A549 (cell line): Measurements from ENCODE around the gene JAKMIP2. TPM values are rescaled to one million over a fixed set of nuclear protein-coding genes. Genes with fewer than 3 reads are reported as not detected.

Source experiments
- ATAC-seq, 2 experiments: fragments of 200-7000 bp in 1 of 2; fragments of >200 bp in 1 of 2; cut with Nextera tagmentation in 1 of 2; cut with Tn5 transposase in 1 of 2; 3 replicates each; pipeline versions ENCODE4 v1.8.0 to v1.9.1; 2018 to 2020; ENCODE audit warnings: mild to moderate bottlenecking in 1 of 2, moderate library complexity in 1 of 2
- CTCF ChIA-PET: fragments of 300-600 bp; sonication (Branson Sonifier 250); formaldehyde crosslinking; extraction: SDS; loops from one replicate; lab custom pipeline; 2021; ENCODE audit warnings: antibody characterized with exemption, inconsistent platforms; lab: Yijun Ruan, JAX
- POLR2A ChIA-PET: fragments of 350-600 bp; formaldehyde crosslinking; extraction: SDS; loops from one replicate; lab custom pipeline; 2021; ENCODE audit warnings: antibody characterized with exemption, inconsistent platforms; lab: Yijun Ruan, JAX
- DNase-seq, 2 experiments: peaks; one replicate each; pipeline versions ENCODE4 v3.0.0 to v3.0.0-alpha.2; 2011 to 2016; ENCODE audit warnings: low read depth in 1 of 2, low spot score in 1 of 2
- FAIRE-seq: peaks from 2 replicates; lab custom pipeline; 2011; peaks lifted over from hg19 to GRCh38; lab: Jason Lieb, UNC
- H3K27ac ChIP-seq, 2 experiments: fragments of >200 bp; sonication (Bioruptor Twin); formaldehyde crosslinking; 3 replicates each; pipeline ENCODE4 v1.5.1; 2016 to 2017
- H3K4me1 ChIP-seq: fragments of >200 bp; sonication (Bioruptor Twin); formaldehyde crosslinking; 3 replicates; pipeline ENCODE4 v1.6.1; 2016
- H3K4me2 ChIP-seq: fragments of >200 bp; sonication (Bioruptor Twin); formaldehyde crosslinking; 3 replicates; pipeline ENCODE4 v1.6.1; 2016
- H3K4me3 ChIP-seq: fragments of >200 bp; sonication (Bioruptor Twin); formaldehyde crosslinking; 3 replicates; pipeline ENCODE4 v1.5.1; 2016
- H3K9me3 ChIP-seq: fragments of >200 bp; sonication (Bioruptor Twin); formaldehyde crosslinking; 3 replicates; pipeline ENCODE4 v1.6.1; 2016
- CBX2 ChIP-seq: fragments of 200-600 bp; sonication (generic); IDR thresholded peaks from 2 replicates; pipeline ENCODE4 v1.6.1; 2016; ENCODE audit warnings: low read depth, mild to moderate bottlenecking, borderline replicate concordance
- CEBPB ChIP-seq, 2 experiments: fragments of >200 bp in 1 of 2; sonication (Bioruptor Twin) in 1 of 2; formaldehyde crosslinking in 1 of 2; IDR thresholded peaks; 2 replicates each; pipeline ENCODE4 v1.6.1; 2012 to 2016
- CHD4 ChIP-seq: fragments of 200-600 bp; sonication (generic); IDR thresholded peaks from 2 replicates; pipeline ENCODE4 v1.6.1; 2016; ENCODE audit warnings: antibody characterized with exemption, mild to moderate bottlenecking, borderline replicate concordance
- EHF ChIP-seq: fragments of 250-450 bp; sonication (Bioruptor Pico); IDR thresholded peaks from 2 replicates; pipeline ENCODE4 v1.5.0; 2020; ENCODE audit warnings: mild to moderate bottlenecking
- FOSB ChIP-seq: fragments of 250-450 bp; sonication (Bioruptor Pico); IDR thresholded peaks from 2 replicates; pipeline ENCODE4 v1.5.0; 2020; ENCODE audit warnings: mild to moderate bottlenecking, moderate library complexity
- JUNB ChIP-seq: fragments of >200 bp; sonication (Bioruptor Twin); formaldehyde crosslinking; IDR thresholded peaks from 2 replicates; pipeline ENCODE4 v1.6.1; 2016
- MAFK ChIP-seq: fragments of 450-650 bp; IDR thresholded peaks from 2 replicates; pipeline ENCODE4 v1.6.1; 2014; ENCODE audit not compliant: partially characterized antibody
- MAZ ChIP-seq: fragments of 150-350 bp; IDR thresholded peaks from 2 replicates; pipeline ENCODE4 v1.6.1; 2014; ENCODE audit warnings: antibody characterized with exemption, low read depth, low read length, borderline replicate concordance
- MYC ChIP-seq: IDR thresholded peaks from 2 replicates; pipeline ENCODE4 v1.6.1; 2012; ENCODE audit warnings: mild to moderate bottlenecking, inconsistent platforms, low read length, improper control_type of control experiment, borderline replicate concordance
- NR3C1 ChIP-seq: fragments of >200 bp; sonication (Bioruptor Twin); formaldehyde crosslinking; IDR thresholded peaks from 3 replicates; pipeline ENCODE4 v1.6.1; 2017
- POLR2AphosphoS2 ChIP-seq: conservative IDR thresholded peaks from 2 replicates; pipeline ENCODE4 v1.6.1; 2012; ENCODE audit warnings: low read length, improper control_type of control experiment, inconsistent platforms
- RAD21 ChIP-seq, 2 experiments: fragments of >200 bp in 1 of 2; sonication (Bioruptor Twin) in 1 of 2; formaldehyde crosslinking in 1 of 2; IDR thresholded peaks in 1 of 2; conservative IDR thresholded peaks in 1 of 2; 2 replicates in 1 of 2; 3 replicates in 1 of 2; pipeline ENCODE4 v1.6.1; 2012 to 2018; ENCODE audit warnings: inconsistent platforms in 1 of 2
- RCOR1 ChIP-seq: fragments of 150-350 bp; IDR thresholded peaks from 2 replicates; pipeline ENCODE4 v1.6.1; 2014; ENCODE audit warnings: antibody characterized with exemption, low read length, low read depth
- SREBF2 ChIP-seq: fragments of 450-650 bp; IDR thresholded peaks from 2 replicates; pipeline ENCODE4 v1.6.1; 2014; ENCODE audit warnings: mild to moderate bottlenecking, moderate library complexity
- TP53 ChIP-seq: fragments of 250-450 bp; sonication (Bioruptor Pico); IDR thresholded peaks from 2 replicates; pipeline ENCODE4 v1.5.0; 2021; ENCODE audit warnings: mild to moderate bottlenecking, moderate library complexity
- ZC3H11A ChIP-seq: fragments of 450-650 bp; IDR thresholded peaks from 2 replicates; pipeline ENCODE4 v1.6.1; 2014; ENCODE audit warnings: antibody characterized with exemption, mild to moderate bottlenecking
- ZSCAN20 ChIP-seq: fragments of 250-450 bp; sonication (Bioruptor Pico); IDR thresholded peaks from 2 replicates; pipeline ENCODE4 v1.8.0; 2022; ENCODE audit warnings: mild to moderate bottlenecking, moderate library complexity
- WGBS: methylation state at CpG from one replicate; pipeline ENCODE4 v1.1.6; 2017; ENCODE audit errors: missing lambda C conversion rate; 5-methylcytosine and 5-hydroxymethylcytosine counted together
- polyA plus RNA-seq, 4 experiments: library from polyadenylated mRNA; depleted of rRNA in 3 of 4; stranded (reverse); fragments of >200 nt; fragmentation: RNase III in 1 of 4; extraction: RNeasy Plus Mini Kit Qiagen cat#74134 plus additional on column Dnase treatment in 1 of 4; gene quantifications; 2 replicates in 3 of 4; 3 replicates in 1 of 4; pipeline ENCODE4 v1.2.3, GENCODE V29; 2011 to 2017
- TF ChIP-seq, protein P1 (sequence below): fragments of >200 bp; sonication (Bioruptor Twin); formaldehyde crosslinking; IDR thresholded peaks from 3 replicates; pipeline ENCODE4 v1.6.1; 2016
- TF ChIP-seq, protein P2 (sequence below): fragments of 200-600 bp; sonication (generic); IDR thresholded peaks from 2 replicates; pipeline ENCODE4 v1.6.1; 2016; ENCODE audit warnings: antibody characterized with exemption, mild to moderate bottlenecking, moderate library complexity
- TF ChIP-seq, protein P3 (sequence below): fragments of 450-650 bp; IDR thresholded peaks from 2 replicates; pipeline ENCODE4 v1.6.1; 2014; ENCODE audit warnings: antibody characterized with exemption
- TF ChIP-seq, protein P4 (sequence below): fragments of 250-450 bp; sonication (Bioruptor Pico); IDR thresholded peaks from 2 replicates; pipeline ENCODE4 v1.5.0; 2020; ENCODE audit warnings: low read depth, mild to moderate bottlenecking, moderate library complexity

The JAKMIP2 gene
- polyA plus RNA-seq, 2 of the 4 experiments (the other 2 are of a cell fraction), result 0.01 TPM; not detected in 1

DNA sequence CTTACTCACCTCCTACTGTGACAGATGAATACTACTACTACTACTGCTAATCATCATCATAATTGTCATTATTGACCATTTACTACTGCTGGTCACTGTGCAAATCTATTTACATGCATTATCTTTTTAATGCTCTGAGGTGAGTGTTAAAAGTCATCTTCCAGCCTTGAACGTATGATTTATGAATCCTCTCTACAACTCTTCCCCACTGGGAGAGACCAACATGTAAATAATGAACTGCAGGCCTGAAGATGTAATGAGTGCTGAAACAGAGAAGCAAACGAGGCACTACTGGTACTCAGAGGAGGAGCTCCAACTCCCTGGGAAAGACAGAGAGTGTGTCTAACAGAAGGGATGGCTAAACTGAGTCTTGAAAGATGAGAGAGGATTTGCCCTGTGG, 95.4 kb downstream of the JAKMIP2 start:
- ATAC-seq, result no peak
- Histone ChIP-seq H3K9me3 (no peaks in the 10 kb centered on the region), H3K4me2 (no peak overlapping the region), H3K27ac (no peak overlapping the region), H3K4me1 (no peaks in the 10 kb centered on the region), H3K4me3 (no peak overlapping the region)
- POLR2A ChIA-PET, result no interaction called here
- CTCF ChIA-PET, result no interaction called here
- WGBS, result 4% methylated on average over 2 of the region's 2 CpGs
- TF ChIP-seq, protein P1, sequence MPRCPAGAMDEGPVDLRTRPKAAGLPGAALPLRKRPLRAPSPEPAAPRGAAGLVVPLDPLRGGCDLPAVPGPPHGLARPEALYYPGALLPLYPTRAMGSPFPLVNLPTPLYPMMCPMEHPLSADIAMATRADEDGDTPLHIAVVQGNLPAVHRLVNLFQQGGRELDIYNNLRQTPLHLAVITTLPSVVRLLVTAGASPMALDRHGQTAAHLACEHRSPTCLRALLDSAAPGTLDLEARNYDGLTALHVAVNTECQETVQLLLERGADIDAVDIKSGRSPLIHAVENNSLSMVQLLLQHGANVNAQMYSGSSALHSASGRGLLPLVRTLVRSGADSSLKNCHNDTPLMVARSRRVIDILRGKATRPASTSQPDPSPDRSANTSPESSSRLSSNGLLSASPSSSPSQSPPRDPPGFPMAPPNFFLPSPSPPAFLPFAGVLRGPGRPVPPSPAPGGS, result no peak
- no peak for TF ChIP-seq MYC
- TF ChIP-seq RAD21 (conservative IDR thresholded peaks at IDR 0.05 in 1 of 2, IDR thresholded peaks at IDR 0.05 in 1 of 2), result no peak
- TF ChIP-seq EHF (CRISPR knock-in tag), result no peak
- TF ChIP-seq POLR2AphosphoS2, result no peak
- TF ChIP-seq SREBF2, result no peak
- TF ChIP-seq ZSCAN20 (CRISPR knock-in tag), result no peak
- TF ChIP-seq NR3C1, result no peak
- no peak for TF ChIP-seq TP53
- TF ChIP-seq, protein P2, sequence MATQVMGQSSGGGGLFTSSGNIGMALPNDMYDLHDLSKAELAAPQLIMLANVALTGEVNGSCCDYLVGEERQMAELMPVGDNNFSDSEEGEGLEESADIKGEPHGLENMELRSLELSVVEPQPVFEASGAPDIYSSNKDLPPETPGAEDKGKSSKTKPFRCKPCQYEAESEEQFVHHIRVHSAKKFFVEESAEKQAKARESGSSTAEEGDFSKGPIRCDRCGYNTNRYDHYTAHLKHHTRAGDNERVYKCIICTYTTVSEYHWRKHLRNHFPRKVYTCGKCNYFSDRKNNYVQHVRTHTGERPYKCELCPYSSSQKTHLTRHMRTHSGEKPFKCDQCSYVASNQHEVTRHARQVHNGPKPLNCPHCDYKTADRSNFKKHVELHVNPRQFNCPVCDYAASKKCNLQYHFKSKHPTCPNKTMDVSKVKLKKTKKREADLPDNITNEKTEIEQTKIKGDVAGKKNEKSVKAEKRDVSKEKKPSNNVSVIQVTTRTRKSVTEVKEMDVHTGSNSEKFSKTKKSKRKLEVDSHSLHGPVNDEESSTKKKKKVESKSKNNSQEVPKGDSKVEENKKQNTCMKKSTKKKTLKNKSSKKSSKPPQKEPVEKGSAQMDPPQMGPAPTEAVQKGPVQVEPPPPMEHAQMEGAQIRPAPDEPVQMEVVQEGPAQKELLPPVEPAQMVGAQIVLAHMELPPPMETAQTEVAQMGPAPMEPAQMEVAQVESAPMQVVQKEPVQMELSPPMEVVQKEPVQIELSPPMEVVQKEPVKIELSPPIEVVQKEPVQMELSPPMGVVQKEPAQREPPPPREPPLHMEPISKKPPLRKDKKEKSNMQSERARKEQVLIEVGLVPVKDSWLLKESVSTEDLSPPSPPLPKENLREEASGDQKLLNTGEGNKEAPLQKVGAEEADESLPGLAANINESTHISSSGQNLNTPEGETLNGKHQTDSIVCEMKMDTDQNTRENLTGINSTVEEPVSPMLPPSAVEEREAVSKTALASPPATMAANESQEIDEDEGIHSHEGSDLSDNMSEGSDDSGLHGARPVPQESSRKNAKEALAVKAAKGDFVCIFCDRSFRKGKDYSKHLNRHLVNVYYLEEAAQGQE, result no peak
- TF ChIP-seq MAZ, result no peak
- no peak for TF ChIP-seq RCOR1
- TF ChIP-seq, protein P3, sequence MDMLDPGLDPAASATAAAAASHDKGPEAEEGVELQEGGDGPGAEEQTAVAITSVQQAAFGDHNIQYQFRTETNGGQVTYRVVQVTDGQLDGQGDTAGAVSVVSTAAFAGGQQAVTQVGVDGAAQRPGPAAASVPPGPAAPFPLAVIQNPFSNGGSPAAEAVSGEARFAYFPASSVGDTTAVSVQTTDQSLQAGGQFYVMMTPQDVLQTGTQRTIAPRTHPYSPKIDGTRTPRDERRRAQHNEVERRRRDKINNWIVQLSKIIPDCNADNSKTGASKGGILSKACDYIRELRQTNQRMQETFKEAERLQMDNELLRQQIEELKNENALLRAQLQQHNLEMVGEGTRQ, result no peak
- TF ChIP-seq JUNB, result no peak
- no peak for TF ChIP-seq MAFK
- no peak for FAIRE-seq
- no peak for DNase-seq

DNA sequence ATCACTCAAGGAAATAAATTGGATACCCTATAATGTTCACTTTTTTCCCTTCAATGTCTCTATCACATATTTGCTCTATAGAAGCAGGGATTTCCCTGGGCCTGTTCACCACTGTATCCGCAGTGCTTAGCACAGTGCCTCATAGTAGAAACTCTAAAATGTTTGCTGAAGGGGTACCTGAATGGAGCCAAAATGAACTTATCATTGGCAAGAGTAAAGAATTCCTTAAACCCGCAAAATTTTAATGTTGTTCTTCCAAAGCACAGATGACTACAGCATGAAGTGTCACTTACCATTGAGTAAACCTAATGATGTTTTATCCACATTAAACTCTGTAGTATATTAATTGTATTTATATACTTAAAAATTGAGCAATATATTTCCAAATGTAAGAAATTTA, 96.1 kb downstream of the JAKMIP2 start:
- Histone ChIP-seq H3K4me1 (no peaks in the 10 kb centered on the region), H3K4me2 (no peak overlapping the region), H3K27ac (no peak overlapping the region), H3K9me3 (no peaks in the 10 kb centered on the region), H3K4me3 (no peak overlapping the region)
- POLR2A ChIA-PET, result no interaction called here
- DNase-seq, result no peak
- 50% methylated on average over 2 of the region's 2 CpGs for WGBS
- TF ChIP-seq ZC3H11A (no peak), CEBPB (IDR thresholded peaks at IDR 0.05) (no peak), NR3C1 (no peak), CHD4 (no peak)
- FAIRE-seq, result no peak
- CTCF ChIA-PET, result no interaction called here
- ATAC-seq, result no peak

GRCh38 chr5:147685993-147686392, 96.5 kb downstream of the JAKMIP2 start:
- POLR2A ChIA-PET, result no interaction called here
- Histone ChIP-seq H3K4me3 (no peak overlapping the region), H3K4me1 (no peaks in the 10 kb centered on the region), H3K9me3 (no peaks in the 10 kb centered on the region), H3K4me2 (no peak overlapping the region), H3K27ac (no peak overlapping the region)
- DNase-seq (no peak), ATAC-seq (no peak), FAIRE-seq (no peak)
- CTCF ChIA-PET, result no interaction called here
- TF ChIP-seq SREBF2, result no peak
- TF ChIP-seq, protein P4, sequence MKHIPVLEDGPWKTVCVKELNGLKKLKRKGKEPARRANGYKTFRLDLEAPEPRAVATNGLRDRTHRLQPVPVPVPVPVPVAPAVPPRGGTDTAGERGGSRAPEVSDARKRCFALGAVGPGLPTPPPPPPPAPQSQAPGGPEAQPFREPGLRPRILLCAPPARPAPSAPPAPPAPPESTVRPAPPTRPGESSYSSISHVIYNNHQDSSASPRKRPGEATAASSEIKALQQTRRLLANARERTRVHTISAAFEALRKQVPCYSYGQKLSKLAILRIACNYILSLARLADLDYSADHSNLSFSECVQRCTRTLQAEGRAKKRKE (CRISPR knock-in tag), result no peak
- TF ChIP-seq FOSB (CRISPR knock-in tag), result no peak
- TF ChIP-seq, protein P1, result no peak
- no peak for TF ChIP-seq CBX2
- WGBS, result 1% methylated on average over 3 of the region's 3 CpGs
